Measurements from ENCODE around the gene DNER. TPM values are rescaled to one million over a fixed set of nuclear protein-coding genes. Genes with fewer than 3 reads are reported as not detected.

The DNER gene
- polyA plus RNA-seq, 3 donors: 0.12 to 0.20 (median 0.16) TPM

- TF ChIP-seq CTCF (IDR thresholded peaks at IDR 0.05): no peak
- H3K27ac Mint-ChIP-seq: no peak overlapping the region
- Histone ChIP-seq H3K27me3 (ENCODE audit: control insufficient read depth in 2 of 2, insufficient read depth in 2 of 2, low read length in 2 of 2) (no peaks in the 10 kb centered on the region), H3K9me3 (replicated peaks in 1 of 2; ENCODE audit: control insufficient read depth in 1 of 2, insufficient read depth in 1 of 2, low read length in 2 of 2) (no peaks in the 10 kb centered on the region), H3K9ac (ENCODE audit: insufficient read depth, low read length, poor library complexity, severe bottlenecking) (no peak overlapping the region), H2AFZ (ENCODE audit: insufficient read depth, low read depth, low read length, poor library complexity, severe bottlenecking) (no peak overlapping the region), H3K36me3 (replicated peaks in 1 of 2; ENCODE audit: control insufficient read depth in 1 of 2, insufficient read depth in 2 of 2, low read length in 2 of 2) (no peaks in the 10 kb centered on the region), H3K4me1 (ENCODE audit: control insufficient read depth in 1 of 2, insufficient read depth in 2 of 2, low read length in 2 of 2) (no peaks in the 10 kb centered on the region), H3K79me2 (ENCODE audit: insufficient read depth, low read length) (no peaks in the 10 kb centered on the region), H4K20me1 (ENCODE audit: insufficient read depth, low read length) (no peaks in the 10 kb centered on the region), H3K4me3 (replicated peaks in 1 of 3; ENCODE audit: low read depth in 2 of 3, low read length in 3 of 3) (no peak overlapping the region), H3K27ac (ENCODE audit: low read depth in 1 of 2, low read length in 2 of 2) (no peak overlapping the region), H3K4me2 (replicated peaks; ENCODE audit: extremely low read depth, low read length, poor library complexity, severe bottlenecking) (no peak overlapping the region)
- H3K27me3 Mint-ChIP-seq (ENCODE audit: low read depth in 3 of 3): peaks cover 5 to 8% (median 5%) of the 10 kb centered on the region in 3 donors
- intact Hi-C loops (cut with micrococcal nuclease): no loop called here
- no peak overlapping the region for H3K4me3 Mint-ChIP-seq
- H3K36me3 Mint-ChIP-seq: no peaks in the 10 kb centered on the region
- WGBS (ENCODE audit: insufficient coverage): 100% methylated on average over 1 of the region's 2 CpGs
- H3K9me3 Mint-ChIP-seq: peaks cover 0 to 3% (median 0%) of the 10 kb centered on the region in 7 donors
- DNase-seq: no peak
- no peaks in the 10 kb centered on the region for H3K4me1 Mint-ChIP-seq
Observed at GRCh38 chr2:229470781-229471180, 243.6 kb downstream of the DNER start.

- Histone ChIP-seq H3K9ac (ENCODE audit: insufficient read depth, low read length, poor library complexity, severe bottlenecking) (no peak overlapping the region), H3K27ac (ENCODE audit: low read depth in 1 of 2, low read length in 2 of 2) (no peak overlapping the region), H3K27me3 (ENCODE audit: control insufficient read depth in 2 of 2, insufficient read depth in 2 of 2, low read length in 2 of 2) (no peaks in the 10 kb centered on the region), H2AFZ (ENCODE audit: insufficient read depth, low read depth, low read length, poor library complexity, severe bottlenecking) (no peak overlapping the region), H3K79me2 (ENCODE audit: insufficient read depth, low read length) (no peaks in the 10 kb centered on the region), H3K4me2 (replicated peaks; ENCODE audit: extremely low read depth, low read length, poor library complexity, severe bottlenecking) (no peak overlapping the region), H3K9me3 (replicated peaks in 1 of 2; ENCODE audit: control insufficient read depth in 1 of 2, insufficient read depth in 1 of 2, low read length in 2 of 2) (no peaks in the 10 kb centered on the region), H3K36me3 (replicated peaks in 1 of 2; ENCODE audit: control insufficient read depth in 1 of 2, insufficient read depth in 2 of 2, low read length in 2 of 2) (no peaks in the 10 kb centered on the region), H4K20me1 (ENCODE audit: insufficient read depth, low read length) (no peaks in the 10 kb centered on the region), H3K4me3 (replicated peaks in 1 of 3; ENCODE audit: low read depth in 2 of 3, low read length in 3 of 3) (no peak overlapping the region), H3K4me1 (ENCODE audit: control insufficient read depth in 1 of 2, insufficient read depth in 2 of 2, low read length in 2 of 2) (no peaks in the 10 kb centered on the region)
- intact Hi-C loops (cut with micrococcal nuclease): no loop called here
- peaks cover 0 to 8% (median 2%) of the 10 kb centered on the region in 7 donors for H3K9me3 Mint-ChIP-seq
- no peak overlapping the region for H3K4me3 Mint-ChIP-seq
- H3K36me3 Mint-ChIP-seq: no peaks in the 10 kb centered on the region
- DNase-seq: no peak
- peak overlapping the region in 1 of 7 donors; percentile 69 for H3K27ac Mint-ChIP-seq
- whole genome bisulfite sequencing (ENCODE audit: insufficient coverage): 100% methylated on average over 3 of the region's 7 CpGs
- H3K27me3 Mint-ChIP-seq (ENCODE audit: low read depth in 3 of 3): peaks cover 3 to 7% (median 7%) of the 10 kb centered on the region in 3 donors
- H3K4me1 Mint-ChIP-seq: no peaks in the 10 kb centered on the region
- TF ChIP-seq CTCF (IDR thresholded peaks at IDR 0.05): no peak
Observed at GRCh38 chr2:229467783-229468182, 246.6 kb downstream of the DNER start.
